HEK293 (cell line): Measurements from ENCODE around the gene PTP4A1.
A peak's percentile ranks its signal among the peaks of the same experiment; 100 is the strongest.

Experiments
- CTCF ChIA-PET: fragments of 350-600 bp; formaldehyde crosslinking; extraction: SDS; loops from one replicate; lab custom pipeline; 2021; ENCODE audit warnings: antibody characterized with exemption; lab: Yijun Ruan, JAX
- POLR2A ChIA-PET: fragments of 300-600 bp; formaldehyde crosslinking; extraction: SDS; loops from one replicate; lab custom pipeline; 2020; ENCODE audit warnings: antibody characterized with exemption, inconsistent platforms; lab: Yijun Ruan, JAX
- H3K27ac ChIP-seq: fragments of 200-500 bp; sonication (Bioruptor generic); 2 replicates; pipeline ENCODE4 v1.5.1; 2014; ENCODE audit warnings: low read depth, low read length, control low read depth, inconsistent platforms; ENCODE audit errors: extremely low read depth
- H3K36me3 ChIP-seq, 2 experiments: fragments of 200-500 bp in 1 of 2; sonication (Bioruptor generic) in 1 of 2; 1 replicate in 1 of 2; 2 replicates in 1 of 2; pipeline ENCODE4 v1.5.1; 2014 to 2017; ENCODE audit warnings: inconsistent platforms in 2 of 2, low read length in 2 of 2; ENCODE audit not compliant: control insufficient read depth in 2 of 2, insufficient read depth in 1 of 2
- H3K4me1 ChIP-seq: fragments of 200-500 bp; sonication (Bioruptor generic); 2 replicates; pipeline ENCODE4 v1.5.1; 2014; ENCODE audit warnings: mild to moderate bottlenecking, low read length, inconsistent platforms; ENCODE audit not compliant: control insufficient read depth, insufficient read depth
- H3K4me3 ChIP-seq: 2 replicates; pipeline ENCODE4 v1.5.1; 2011; ENCODE audit warnings: low read depth, mild to moderate bottlenecking, control low read depth, low read length, moderate library complexity
- H3K9me3 ChIP-seq: fragments of 200-500 bp; sonication (Bioruptor generic); 2 replicates; pipeline ENCODE4 v1.5.1; 2014; ENCODE audit warnings: low read depth, low read length, inconsistent platforms; ENCODE audit not compliant: control insufficient read depth, insufficient read depth
- EGR2 ChIP-seq: fragments of 450-650 bp; formaldehyde crosslinking; IDR thresholded peaks from 2 replicates; pipeline ENCODE4 v1.5.1; 2016; ENCODE audit warnings: low read depth, missing biosample characterization, missing genetic modification characterization
- GLI4 ChIP-seq: fragments of 450-650 bp; formaldehyde crosslinking; IDR thresholded peaks from 2 replicates; pipeline ENCODE4 v1.5.1; 2016; ENCODE audit warnings: missing biosample characterization, missing genetic modification characterization
- KLF7 ChIP-seq: fragments of 450-650 bp; formaldehyde crosslinking; IDR thresholded peaks from 2 replicates; pipeline ENCODE4 v1.5.1; 2016; ENCODE audit warnings: missing biosample characterization, missing genetic modification characterization, borderline replicate concordance
- MEIS1 ChIP-seq: sonication (generic); formaldehyde crosslinking; IDR thresholded peaks from 2 replicates; pipeline ENCODE4 v1.8.1; 2022; ENCODE audit warnings: missing genetic modification reagents, mild to moderate bottlenecking, borderline replicate concordance
- WT1 ChIP-seq: fragments of 450-650 bp; formaldehyde crosslinking; IDR thresholded peaks from 2 replicates; pipeline ENCODE4 v1.5.1; 2016; ENCODE audit warnings: missing biosample characterization, missing genetic modification characterization
- YY1 ChIP-seq: fragments of 450-650 bp; formaldehyde crosslinking; IDR thresholded peaks from 2 replicates; pipeline ENCODE4 v1.5.1; 2018; ENCODE audit warnings: missing biosample characterization, missing genetic modification characterization
- ZFP37 ChIP-seq: fragments of 450-650 bp; formaldehyde crosslinking; IDR thresholded peaks from 2 replicates; pipeline ENCODE4 v1.5.1; 2016; ENCODE audit warnings: missing biosample characterization, missing genetic modification characterization
- ZFP69B ChIP-seq: fragments of 450-650 bp; formaldehyde crosslinking; IDR thresholded peaks from 2 replicates; pipeline ENCODE4 v1.5.1; 2016; ENCODE audit warnings: missing biosample characterization, missing genetic modification characterization
- ZNF114 ChIP-seq: fragments of 450-650 bp; formaldehyde crosslinking; IDR thresholded peaks from 2 replicates; pipeline ENCODE4 v1.5.0; 2017; ENCODE audit warnings: missing biosample characterization, missing genetic modification characterization
- ZNF292 ChIP-seq: fragments of 450-650 bp; formaldehyde crosslinking; IDR thresholded peaks from 2 replicates; pipeline ENCODE4 v1.5.1; 2016; ENCODE audit warnings: low read depth, missing biosample characterization, missing genetic modification characterization, borderline replicate concordance
- ZNF335 ChIP-seq: fragments of 450-650 bp; formaldehyde crosslinking; conservative IDR thresholded peaks from 2 replicates; pipeline ENCODE4 v1.5.1; 2016; ENCODE audit warnings: missing biosample characterization, missing genetic modification characterization
- ZNF366 ChIP-seq: fragments of 450-650 bp; formaldehyde crosslinking; conservative IDR thresholded peaks from 2 replicates; pipeline ENCODE4 v1.5.1; 2016; ENCODE audit warnings: missing biosample characterization, missing genetic modification characterization
- ZNF629 ChIP-seq: fragments of 450-650 bp; formaldehyde crosslinking; IDR thresholded peaks from 2 replicates; pipeline ENCODE4 v1.5.1; 2017; ENCODE audit warnings: missing biosample characterization, missing genetic modification characterization
- TF ChIP-seq, protein P1 (sequence below): fragments of 450-650 bp; formaldehyde crosslinking; IDR thresholded peaks from 2 replicates; pipeline ENCODE4 v1.5.1; 2016; ENCODE audit warnings: missing biosample characterization, missing genetic modification characterization
- TF ChIP-seq, protein P2 (sequence below): fragments of 450-650 bp; formaldehyde crosslinking; IDR thresholded peaks from 2 replicates; pipeline ENCODE4 v1.5.1; 2016; ENCODE audit warnings: missing biosample characterization, missing genetic modification characterization, low read depth
- TF ChIP-seq, protein P3 (sequence below): fragments of 450-650 bp; formaldehyde crosslinking; IDR thresholded peaks from 2 replicates; pipeline ENCODE4 v1.5.1; 2017; ENCODE audit warnings: missing biosample characterization, missing genetic modification characterization
- TF ChIP-seq, protein P4 (sequence below): fragments of 450-650 bp; formaldehyde crosslinking; IDR thresholded peaks from 2 replicates; pipeline ENCODE4 v1.5.1; 2016; ENCODE audit warnings: missing biosample characterization, missing genetic modification characterization, borderline replicate concordance
- TF ChIP-seq, protein P5 (sequence below): fragments of 450-650 bp; formaldehyde crosslinking; conservative IDR thresholded peaks from 2 replicates; pipeline ENCODE4 v1.5.1; 2016; ENCODE audit warnings: low read depth, missing biosample characterization, missing genetic modification characterization
- TF ChIP-seq, protein P6 (sequence below): fragments of 450-650 bp; formaldehyde crosslinking; IDR thresholded peaks from 2 replicates; pipeline ENCODE4 v1.5.1; 2017; ENCODE audit warnings: missing biosample characterization, missing genetic modification characterization
- TF ChIP-seq, protein P7 (sequence below): fragments of 450-650 bp; formaldehyde crosslinking; IDR thresholded peaks from 2 replicates; pipeline ENCODE4 v1.5.1; 2016; ENCODE audit warnings: missing biosample characterization, missing genetic modification characterization

PTP4A1 gene

DNA sequence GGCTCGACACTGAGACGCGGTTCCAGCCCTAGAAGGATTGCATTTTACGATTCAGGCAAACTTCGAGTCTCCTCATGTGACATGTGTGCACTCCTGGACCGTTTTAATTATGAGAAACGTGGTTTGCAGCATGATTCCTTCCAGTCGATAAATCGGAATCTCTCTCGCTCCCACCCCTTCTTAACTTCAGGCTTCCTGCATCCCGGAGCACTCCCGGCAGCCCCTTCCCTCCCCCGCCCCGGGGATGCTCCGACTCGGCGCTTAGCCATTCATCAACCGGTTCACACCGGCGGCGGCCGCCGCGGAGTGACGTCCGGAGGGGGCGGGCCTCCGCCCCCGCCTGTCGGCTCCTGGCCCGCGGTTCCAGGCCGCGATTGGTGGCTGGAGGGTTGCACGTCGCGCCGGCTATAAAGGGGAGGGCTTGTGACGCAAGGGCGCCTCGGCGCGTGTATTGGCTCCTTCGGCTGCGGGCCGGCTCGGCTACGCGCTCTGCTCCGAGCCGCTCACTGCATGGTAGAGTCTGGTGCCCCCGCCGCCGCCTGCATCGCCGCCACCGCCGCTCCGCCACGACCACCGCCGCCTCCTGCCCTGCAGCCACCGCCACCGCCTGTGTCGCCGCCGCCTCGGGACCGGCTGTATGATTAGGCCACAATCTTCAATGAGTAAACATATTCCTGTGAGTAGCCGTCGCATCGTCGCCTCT is at the start of gene PTP4A1, which contains the start of gene LOC128125822:
PTP4A1 (plus strand) TSS at position 437 of the 703 bp plus-strand sequence. CDS start 4,401 bp downstream, outside the sequence.
LOC128125822 (plus strand) TSS at position 437 of the 703 bp plus-strand sequence.
- peaks cover 10 to 18% of the 10 kb centered on the region in 2 experiments for H3K36me3 ChIP-seq
- H3K4me3 ChIP-seq, result peak within 1 kb of the TSS; percentile 96
- no peaks in the 10 kb centered on the region for H3K9me3 ChIP-seq
- ChIA-PET POLR2A (no interaction called here), CTCF (no interaction called here)
- H3K27ac ChIP-seq, result peak within 1 kb of the TSS; percentile 96
- peaks cover 17% of the 10 kb centered on the region; the same call in 1 of the 2 replicates for H3K4me1 ChIP-seq
- TF ChIP-seq, protein P1, sequence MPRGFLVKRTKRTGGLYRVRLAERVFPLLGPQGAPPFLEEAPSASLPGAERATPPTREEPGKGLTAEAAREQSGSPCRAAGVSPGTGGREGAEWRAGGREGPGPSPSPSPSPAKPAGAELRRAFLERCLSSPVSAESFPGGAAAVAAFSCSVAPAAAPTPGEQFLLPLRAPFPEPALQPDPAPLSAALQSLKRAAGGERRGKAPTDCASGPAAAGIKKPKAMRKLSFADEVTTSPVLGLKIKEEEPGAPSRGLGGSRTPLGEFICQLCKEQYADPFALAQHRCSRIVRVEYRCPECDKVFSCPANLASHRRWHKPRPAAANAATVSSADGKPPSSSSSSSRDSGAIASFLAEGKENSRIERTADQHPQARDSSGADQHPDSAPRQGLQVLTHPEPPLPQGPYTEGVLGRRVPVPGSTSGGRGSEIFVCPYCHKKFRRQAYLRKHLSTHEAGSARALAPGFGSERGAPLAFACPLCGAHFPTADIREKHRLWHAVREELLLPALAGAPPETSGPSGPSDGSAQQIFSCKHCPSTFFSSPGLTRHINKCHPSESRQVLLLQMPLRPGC (tag by site-specific recombination), result peak; percentile 51; the same call in 1 of the 2 replicates
- TF ChIP-seq, protein P2, sequence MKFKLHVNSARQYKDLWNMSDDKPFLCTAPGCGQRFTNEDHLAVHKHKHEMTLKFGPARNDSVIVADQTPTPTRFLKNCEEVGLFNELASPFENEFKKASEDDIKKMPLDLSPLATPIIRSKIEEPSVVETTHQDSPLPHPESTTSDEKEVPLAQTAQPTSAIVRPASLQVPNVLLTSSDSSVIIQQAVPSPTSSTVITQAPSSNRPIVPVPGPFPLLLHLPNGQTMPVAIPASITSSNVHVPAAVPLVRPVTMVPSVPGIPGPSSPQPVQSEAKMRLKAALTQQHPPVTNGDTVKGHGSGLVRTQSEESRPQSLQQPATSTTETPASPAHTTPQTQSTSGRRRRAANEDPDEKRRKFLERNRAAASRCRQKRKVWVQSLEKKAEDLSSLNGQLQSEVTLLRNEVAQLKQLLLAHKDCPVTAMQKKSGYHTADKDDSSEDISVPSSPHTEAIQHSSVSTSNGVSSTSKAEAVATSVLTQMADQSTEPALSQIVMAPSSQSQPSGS (tag by site-specific recombination), result 0 out of 2 replicates have a peak, but pooled peaks have one; percentile 24
- TF ChIP-seq ZNF629, result peak; percentile 97
- no peak for TF ChIP-seq ZNF114
- TF ChIP-seq ZFP37 (tag by site-specific recombination), result peak; percentile 68; the same call in 1 of the 2 replicates
- TF ChIP-seq, protein P3, sequence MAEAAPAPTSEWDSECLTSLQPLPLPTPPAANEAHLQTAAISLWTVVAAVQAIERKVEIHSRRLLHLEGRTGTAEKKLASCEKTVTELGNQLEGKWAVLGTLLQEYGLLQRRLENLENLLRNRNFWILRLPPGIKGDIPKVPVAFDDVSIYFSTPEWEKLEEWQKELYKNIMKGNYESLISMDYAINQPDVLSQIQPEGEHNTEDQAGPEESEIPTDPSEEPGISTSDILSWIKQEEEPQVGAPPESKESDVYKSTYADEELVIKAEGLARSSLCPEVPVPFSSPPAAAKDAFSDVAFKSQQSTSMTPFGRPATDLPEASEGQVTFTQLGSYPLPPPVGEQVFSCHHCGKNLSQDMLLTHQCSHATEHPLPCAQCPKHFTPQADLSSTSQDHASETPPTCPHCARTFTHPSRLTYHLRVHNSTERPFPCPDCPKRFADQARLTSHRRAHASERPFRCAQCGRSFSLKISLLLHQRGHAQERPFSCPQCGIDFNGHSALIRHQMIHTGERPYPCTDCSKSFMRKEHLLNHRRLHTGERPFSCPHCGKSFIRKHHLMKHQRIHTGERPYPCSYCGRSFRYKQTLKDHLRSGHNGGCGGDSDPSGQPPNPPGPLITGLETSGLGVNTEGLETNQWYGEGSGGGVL (tag by site-specific recombination), result peak; percentile 75
- TF ChIP-seq ZNF335 (tag by site-specific recombination), result peak; percentile 97
- peak; percentile 52; the same call in 1 of the 2 replicates for TF ChIP-seq WT1 (tag by site-specific recombination)
- no peak for TF ChIP-seq ZNF292 (tag by site-specific recombination)
- peak; percentile 67 for TF ChIP-seq EGR2 (tag by site-specific recombination)
- TF ChIP-seq ZFP69B (tag by site-specific recombination), result peak; percentile 79; the same call in 1 of the 2 replicates
- no peak for TF ChIP-seq KLF7 (tag by site-specific recombination)
- TF ChIP-seq GLI4 (tag by site-specific recombination), result 0 out of 2 replicates have a peak, but pooled peaks have one; percentile 55
- TF ChIP-seq, protein P4, sequence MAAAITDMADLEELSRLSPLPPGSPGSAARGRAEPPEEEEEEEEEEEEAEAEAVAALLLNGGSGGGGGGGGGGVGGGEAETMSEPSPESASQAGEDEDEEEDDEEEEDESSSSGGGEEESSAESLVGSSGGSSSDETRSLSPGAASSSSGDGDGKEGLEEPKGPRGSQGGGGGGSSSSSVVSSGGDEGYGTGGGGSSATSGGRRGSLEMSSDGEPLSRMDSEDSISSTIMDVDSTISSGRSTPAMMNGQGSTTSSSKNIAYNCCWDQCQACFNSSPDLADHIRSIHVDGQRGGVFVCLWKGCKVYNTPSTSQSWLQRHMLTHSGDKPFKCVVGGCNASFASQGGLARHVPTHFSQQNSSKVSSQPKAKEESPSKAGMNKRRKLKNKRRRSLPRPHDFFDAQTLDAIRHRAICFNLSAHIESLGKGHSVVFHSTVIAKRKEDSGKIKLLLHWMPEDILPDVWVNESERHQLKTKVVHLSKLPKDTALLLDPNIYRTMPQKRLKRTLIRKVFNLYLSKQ (tag by site-specific recombination), result no peak
- peak; percentile 24; the same call in 1 of the 2 replicates for TF ChIP-seq YY1
- TF ChIP-seq, protein P5, sequence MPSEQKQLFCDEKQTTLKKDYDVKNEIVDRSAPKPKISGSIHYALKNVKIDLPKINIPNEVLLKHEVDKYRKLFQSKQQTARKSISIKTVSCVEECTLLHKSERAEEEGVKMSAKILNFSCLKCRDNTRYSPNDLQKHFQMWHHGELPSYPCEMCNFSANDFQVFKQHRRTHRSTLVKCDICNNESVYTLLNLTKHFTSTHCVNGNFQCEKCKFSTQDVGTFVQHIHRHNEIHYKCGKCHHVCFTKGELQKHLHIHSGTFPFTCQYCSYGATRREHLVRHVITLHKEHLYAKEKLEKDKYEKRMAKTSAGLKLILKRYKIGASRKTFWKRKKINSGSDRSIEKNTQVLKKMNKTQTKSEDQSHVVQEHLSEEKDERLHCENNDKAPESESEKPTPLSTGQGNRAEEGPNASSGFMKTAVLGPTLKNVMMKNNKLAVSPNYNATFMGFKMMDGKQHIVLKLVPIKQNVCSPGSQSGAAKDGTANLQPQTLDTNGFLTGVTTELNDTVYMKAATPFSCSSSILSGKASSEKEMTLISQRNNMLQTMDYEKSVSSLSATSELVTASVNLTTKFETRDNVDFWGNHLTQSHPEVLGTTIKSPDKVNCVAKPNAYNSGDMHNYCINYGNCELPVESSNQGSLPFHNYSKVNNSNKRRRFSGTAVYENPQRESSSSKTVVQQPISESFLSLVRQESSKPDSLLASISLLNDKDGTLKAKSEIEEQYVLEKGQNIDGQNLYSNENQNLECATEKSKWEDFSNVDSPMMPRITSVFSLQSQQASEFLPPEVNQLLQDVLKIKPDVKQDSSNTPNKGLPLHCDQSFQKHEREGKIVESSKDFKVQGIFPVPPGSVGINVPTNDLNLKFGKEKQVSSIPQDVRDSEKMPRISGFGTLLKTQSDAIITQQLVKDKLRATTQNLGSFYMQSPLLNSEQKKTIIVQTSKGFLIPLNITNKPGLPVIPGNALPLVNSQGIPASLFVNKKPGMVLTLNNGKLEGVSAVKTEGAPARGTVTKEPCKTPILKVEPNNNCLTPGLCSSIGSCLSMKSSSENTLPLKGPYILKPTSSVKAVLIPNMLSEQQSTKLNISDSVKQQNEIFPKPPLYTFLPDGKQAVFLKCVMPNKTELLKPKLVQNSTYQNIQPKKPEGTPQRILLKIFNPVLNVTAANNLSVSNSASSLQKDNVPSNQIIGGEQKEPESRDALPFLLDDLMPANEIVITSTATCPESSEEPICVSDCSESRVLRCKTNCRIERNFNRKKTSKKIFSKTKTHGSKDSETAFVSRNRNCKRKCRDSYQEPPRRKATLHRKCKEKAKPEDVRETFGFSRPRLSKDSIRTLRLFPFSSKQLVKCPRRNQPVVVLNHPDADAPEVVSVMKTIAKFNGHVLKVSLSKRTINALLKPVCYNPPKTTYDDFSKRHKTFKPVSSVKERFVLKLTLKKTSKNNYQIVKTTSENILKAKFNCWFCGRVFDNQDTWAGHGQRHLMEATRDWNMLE, result 0 out of 2 replicates have a peak, but pooled peaks have one; percentile 26
- TF ChIP-seq, protein P6, sequence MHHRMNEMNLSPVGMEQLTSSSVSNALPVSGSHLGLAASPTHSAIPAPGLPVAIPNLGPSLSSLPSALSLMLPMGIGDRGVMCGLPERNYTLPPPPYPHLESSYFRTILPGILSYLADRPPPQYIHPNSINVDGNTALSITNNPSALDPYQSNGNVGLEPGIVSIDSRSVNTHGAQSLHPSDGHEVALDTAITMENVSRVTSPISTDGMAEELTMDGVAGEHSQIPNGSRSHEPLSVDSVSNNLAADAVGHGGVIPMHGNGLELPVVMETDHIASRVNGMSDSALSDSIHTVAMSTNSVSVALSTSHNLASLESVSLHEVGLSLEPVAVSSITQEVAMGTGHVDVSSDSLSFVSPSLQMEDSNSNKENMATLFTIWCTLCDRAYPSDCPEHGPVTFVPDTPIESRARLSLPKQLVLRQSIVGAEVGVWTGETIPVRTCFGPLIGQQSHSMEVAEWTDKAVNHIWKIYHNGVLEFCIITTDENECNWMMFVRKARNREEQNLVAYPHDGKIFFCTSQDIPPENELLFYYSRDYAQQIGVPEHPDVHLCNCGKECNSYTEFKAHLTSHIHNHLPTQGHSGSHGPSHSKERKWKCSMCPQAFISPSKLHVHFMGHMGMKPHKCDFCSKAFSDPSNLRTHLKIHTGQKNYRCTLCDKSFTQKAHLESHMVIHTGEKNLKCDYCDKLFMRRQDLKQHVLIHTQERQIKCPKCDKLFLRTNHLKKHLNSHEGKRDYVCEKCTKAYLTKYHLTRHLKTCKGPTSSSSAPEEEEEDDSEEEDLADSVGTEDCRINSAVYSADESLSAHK, result peak; percentile 27; the same call in 1 of the 2 replicates
- TF ChIP-seq, protein P7, sequence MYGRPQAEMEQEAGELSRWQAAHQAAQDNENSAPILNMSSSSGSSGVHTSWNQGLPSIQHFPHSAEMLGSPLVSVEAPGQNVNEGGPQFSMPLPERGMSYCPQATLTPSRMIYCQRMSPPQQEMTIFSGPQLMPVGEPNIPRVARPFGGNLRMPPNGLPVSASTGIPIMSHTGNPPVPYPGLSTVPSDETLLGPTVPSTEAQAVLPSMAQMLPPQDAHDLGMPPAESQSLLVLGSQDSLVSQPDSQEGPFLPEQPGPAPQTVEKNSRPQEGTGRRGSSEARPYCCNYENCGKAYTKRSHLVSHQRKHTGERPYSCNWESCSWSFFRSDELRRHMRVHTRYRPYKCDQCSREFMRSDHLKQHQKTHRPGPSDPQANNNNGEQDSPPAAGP (tag by site-specific recombination), result peak; percentile 37; the same call in 1 of the 2 replicates
- peak; percentile 71 for TF ChIP-seq ZNF366
- TF ChIP-seq MEIS1 (CRISPR knock-in tag), result 0 out of 2 replicates have a peak, but pooled peaks have one; percentile 13
